Tibial artery (tissue), 4 donors: Measurements from ENCODE around the gene MYO5A.
"Not testable (repeated sequence)": the region's sequence is repeated elsewhere in the genome, so short reads cannot be mapped to it uniquely, and the experiment has no call there.

Experiments used
- DNase-seq, 2 donors: peaks; one replicate each; pipeline ENCODE4 v3.0.0-alpha.2; 2019
- H3K27ac ChIP-seq, 2 donors: fragments of 200-600 bp; sonication (generic) in 1 of 2; 1 replicate in 1 of 2; 2 replicates in 1 of 2; pipeline ENCODE4 v1.5.1; 2018 to 2019; ENCODE audit warnings: mild to moderate bottlenecking in 1 of 2
- H3K27me3 ChIP-seq, 2 donors: fragments of 200-600 bp; sonication (generic) in 1 of 2; one replicate each; pipeline versions ENCODE4 v1.5.1 to v1.6.0; 2016 to 2019
- H3K36me3 ChIP-seq, 3 donors: fragments of 200-600 bp; sonication (generic) in 2 of 3; one replicate each; pipeline ENCODE4 v1.5.1; 2016 to 2019; ENCODE audit warnings: mild to moderate bottlenecking in 2 of 3
- H3K4me1 ChIP-seq, 4 donors: fragments of 200-600 bp; sonication (generic) in 2 of 4; 1 replicate in 3 of 4; 2 replicates in 1 of 4; pipeline ENCODE4 v1.5.1; 2016 to 2019
- H3K4me3 ChIP-seq, 2 donors: fragments of 200-600 bp; sonication (generic) in 1 of 2; 1 replicate in 1 of 2; 2 replicates in 1 of 2; pipeline ENCODE4 v1.5.1; 2018 to 2019; ENCODE audit warnings: mild to moderate bottlenecking in 2 of 2
- H3K9me3 ChIP-seq, 3 donors: fragments of 200-600 bp; sonication (generic) in 1 of 3; one replicate each; pipeline ENCODE4 v1.5.1; 2016 to 2019
- intact Hi-C: fragments of 100-400 bp; cut with DNase I; formaldehyde crosslinking; loops from one replicate; pipeline ENCODE4 v1.15.0; 2023; ENCODE audit warnings: low total_unique reads
- TF ChIP-seq, protein P1 (sequence below), 2 experiments: fragments of 200-600 bp in 1 of 2; fragments of 450-650 bp in 1 of 2; IDR thresholded peaks; one replicate each; pipeline ENCODE4 v1.5.1; 2017 to 2019; ENCODE audit warnings: antibody characterized with exemption in 2 of 2, mild to moderate bottlenecking in 1 of 2, moderate library complexity in 1 of 2

MYO5A gene

DNA sequence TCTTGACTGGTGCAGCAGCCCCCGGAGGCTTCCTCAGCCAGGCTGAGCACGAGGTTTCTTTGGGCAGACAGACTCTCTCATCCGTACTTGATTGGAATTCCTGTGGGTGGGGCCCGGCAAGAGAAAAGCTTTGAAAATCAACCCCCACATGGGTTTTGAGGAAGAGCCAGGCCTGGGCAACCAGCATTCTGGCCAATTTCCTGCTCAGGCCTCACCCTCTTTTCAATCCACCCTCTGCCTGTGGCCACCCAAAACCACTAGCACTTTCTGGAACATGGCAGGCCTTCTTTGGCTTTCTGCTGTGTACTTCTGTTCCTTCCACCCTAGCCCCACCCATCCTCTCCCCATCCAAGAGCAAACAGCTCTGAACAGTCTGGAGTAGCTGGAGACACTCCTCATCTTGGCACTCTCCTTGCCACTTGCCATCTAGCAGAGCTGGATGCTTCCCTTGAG is 239.0 kb downstream of the MYO5A start:
- no peaks in the 10 kb centered on the region for H3K9me3 ChIP-seq
- no peak for DNase-seq
- TF ChIP-seq, protein P1, sequence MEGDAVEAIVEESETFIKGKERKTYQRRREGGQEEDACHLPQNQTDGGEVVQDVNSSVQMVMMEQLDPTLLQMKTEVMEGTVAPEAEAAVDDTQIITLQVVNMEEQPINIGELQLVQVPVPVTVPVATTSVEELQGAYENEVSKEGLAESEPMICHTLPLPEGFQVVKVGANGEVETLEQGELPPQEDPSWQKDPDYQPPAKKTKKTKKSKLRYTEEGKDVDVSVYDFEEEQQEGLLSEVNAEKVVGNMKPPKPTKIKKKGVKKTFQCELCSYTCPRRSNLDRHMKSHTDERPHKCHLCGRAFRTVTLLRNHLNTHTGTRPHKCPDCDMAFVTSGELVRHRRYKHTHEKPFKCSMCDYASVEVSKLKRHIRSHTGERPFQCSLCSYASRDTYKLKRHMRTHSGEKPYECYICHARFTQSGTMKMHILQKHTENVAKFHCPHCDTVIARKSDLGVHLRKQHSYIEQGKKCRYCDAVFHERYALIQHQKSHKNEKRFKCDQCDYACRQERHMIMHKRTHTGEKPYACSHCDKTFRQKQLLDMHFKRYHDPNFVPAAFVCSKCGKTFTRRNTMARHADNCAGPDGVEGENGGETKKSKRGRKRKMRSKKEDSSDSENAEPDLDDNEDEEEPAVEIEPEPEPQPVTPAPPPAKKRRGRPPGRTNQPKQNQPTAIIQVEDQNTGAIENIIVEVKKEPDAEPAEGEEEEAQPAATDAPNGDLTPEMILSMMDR (IDR thresholded peaks at IDR 0.05): no peak
- no peak overlapping the region for H3K4me3 ChIP-seq
- H3K36me3 ChIP-seq: no peaks in the 10 kb centered on the region
- peaks cover 0 to under 1% (median 0%) of the 10 kb centered on the region in 4 donors for H3K4me1 ChIP-seq
- peaks cover 0 to 20% of the 10 kb centered on the region in 2 donors for H3K27me3 ChIP-seq
- intact Hi-C loops: no loop called here
- H3K27ac ChIP-seq: no peak overlapping the region

DNA sequence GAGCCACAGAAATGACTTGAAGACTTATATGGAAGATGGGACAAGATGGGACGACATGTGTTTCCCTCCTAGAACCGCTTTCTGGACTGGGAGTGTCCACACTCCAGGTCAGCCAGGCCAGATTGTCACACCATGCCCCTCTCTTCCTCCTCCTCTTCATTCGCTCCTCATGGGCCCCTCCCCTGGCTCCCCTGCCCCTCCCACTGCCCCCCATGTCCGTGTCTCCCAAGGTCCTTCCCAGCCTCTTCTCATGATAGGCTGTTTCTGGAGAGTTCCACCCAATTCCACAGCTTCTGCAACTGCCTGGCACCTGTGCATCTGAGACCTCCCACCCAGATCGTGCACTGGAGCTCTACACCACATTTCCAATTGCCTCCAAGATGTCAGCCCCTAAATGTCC is 239.7 kb downstream of the MYO5A start:
- no peaks in the 10 kb centered on the region for H3K4me1 ChIP-seq
- intact Hi-C loops: no loop called here
- H3K4me3 ChIP-seq: no peak overlapping the region
- no peaks in the 10 kb centered on the region for H3K36me3 ChIP-seq
- H3K27ac ChIP-seq: no peak overlapping the region
- H3K27me3 ChIP-seq: peaks cover 0 to 16% of the 10 kb centered on the region in 2 donors
- DNase-seq: no peak
- TF ChIP-seq, protein P1 (IDR thresholded peaks at IDR 0.05): no peak
- no peaks in the 10 kb centered on the region for H3K9me3 ChIP-seq

DNA sequence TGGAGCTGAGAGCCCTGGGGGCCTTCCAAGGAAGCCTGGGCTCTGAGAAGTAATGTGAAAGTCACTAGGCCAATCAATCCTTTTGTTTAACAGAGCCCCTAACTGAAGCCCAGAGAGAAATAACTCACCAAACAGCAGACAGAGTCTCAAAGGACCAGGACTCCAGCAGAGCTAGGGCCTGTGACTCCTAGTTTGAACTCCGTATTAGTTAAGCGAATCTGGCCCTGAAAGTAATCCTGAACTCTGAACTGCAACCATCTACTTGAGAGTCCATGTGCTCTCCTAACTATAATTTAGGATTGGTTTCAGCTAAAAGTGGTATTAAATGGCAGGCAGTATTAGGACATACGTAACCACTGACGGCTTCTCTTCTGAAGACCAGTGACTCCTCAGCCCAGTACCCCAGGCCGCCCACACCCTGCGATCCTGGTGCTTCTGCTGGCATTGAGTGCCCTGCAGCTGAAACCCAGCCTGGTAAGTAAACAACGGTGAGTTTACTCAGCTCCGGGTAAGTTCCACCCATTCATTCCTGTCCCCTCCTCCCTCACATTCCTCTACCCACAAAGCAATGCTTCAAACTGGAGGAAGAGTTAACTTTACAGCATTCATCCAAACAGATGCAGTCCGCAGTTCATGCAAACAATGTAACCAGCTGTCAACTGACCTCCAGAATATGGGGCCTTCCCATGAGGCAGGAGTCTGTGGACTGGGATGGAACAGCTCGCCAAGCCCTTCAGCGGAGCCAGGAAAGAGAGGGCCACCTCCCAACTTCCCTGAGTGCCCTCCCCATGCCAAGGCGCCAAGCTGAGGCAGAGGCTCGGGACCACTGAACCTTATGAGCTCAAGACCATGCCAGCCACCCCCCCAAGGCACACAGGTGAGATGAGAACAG is 240.4 kb downstream of the MYO5A start:
- Histone ChIP-seq H3K9me3 (no peaks in the 10 kb centered on the region), H3K4me1 (no peaks in the 10 kb centered on the region), H3K27ac (no peak overlapping the region), H3K36me3 (no peaks in the 10 kb centered on the region), H3K27me3 (peaks cover 0 to 10% of the 10 kb centered on the region in 2 donors), H3K4me3 (no peak overlapping the region)
- TF ChIP-seq, protein P1 (IDR thresholded peaks at IDR 0.05): no peak
- no peak for DNase-seq
- intact Hi-C loops: no loop called here

DNA sequence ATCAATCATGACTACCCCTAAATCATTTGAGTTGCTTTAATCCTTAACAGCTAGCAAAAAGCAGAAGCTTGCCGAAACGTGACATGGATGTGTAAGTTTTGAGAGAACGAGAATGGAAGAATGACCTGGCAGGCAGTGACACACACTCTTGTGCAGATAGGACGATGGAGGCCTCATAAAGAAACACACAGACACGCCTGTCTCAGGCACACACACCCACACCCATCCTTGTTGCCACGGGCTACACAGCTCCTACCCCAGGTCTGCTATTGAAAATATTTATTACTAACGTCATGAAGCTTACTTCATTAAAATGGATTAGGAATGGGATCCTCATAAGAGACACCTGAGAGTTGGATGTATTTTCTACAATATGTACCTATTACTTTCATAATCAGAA is 241.6 kb downstream of the MYO5A start:
- H3K27ac ChIP-seq: no peak overlapping the region
- intact Hi-C loops: no loop called here
- TF ChIP-seq, protein P1 (IDR thresholded peaks at IDR 0.05): no peak
- H3K4me3 ChIP-seq: no peak overlapping the region
- no peaks in the 10 kb centered on the region for H3K4me1 ChIP-seq
- no peaks in the 10 kb centered on the region for H3K9me3 ChIP-seq
- H3K36me3 ChIP-seq: no peaks in the 10 kb centered on the region
- no peak for DNase-seq
- H3K27me3 ChIP-seq: peaks cover 0 to 5% of the 10 kb centered on the region in 2 donors

DNA sequence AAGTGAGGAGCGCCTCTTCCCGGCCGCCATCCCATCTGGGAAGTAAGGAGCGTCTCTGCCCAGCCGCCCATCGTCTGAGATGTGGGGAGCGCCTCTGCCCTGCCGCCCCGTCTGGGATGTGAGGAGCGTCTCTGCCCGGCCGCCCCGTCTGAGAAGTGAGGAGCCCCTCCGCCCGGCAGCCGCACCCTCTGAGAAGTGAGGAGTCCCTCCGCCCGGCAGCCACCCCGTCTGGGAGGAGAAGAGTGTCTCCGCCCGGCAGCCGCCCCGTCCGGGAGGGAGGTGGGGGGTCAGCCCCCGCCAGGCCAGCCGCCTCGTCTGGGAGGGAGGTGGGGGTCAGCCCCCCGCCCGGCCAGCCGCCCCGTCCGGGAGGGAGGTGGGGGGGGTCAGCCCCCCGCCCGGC is 242.7 kb downstream of the MYO5A start:
- H3K27ac ChIP-seq, H3K4me3 ChIP-seq, DNase-seq, H3K9me3 ChIP-seq, H3K4me1 ChIP-seq, intact Hi-C loops, H3K36me3 ChIP-seq, H3K27me3 ChIP-seq: not testable (repeated sequence)

DNA sequence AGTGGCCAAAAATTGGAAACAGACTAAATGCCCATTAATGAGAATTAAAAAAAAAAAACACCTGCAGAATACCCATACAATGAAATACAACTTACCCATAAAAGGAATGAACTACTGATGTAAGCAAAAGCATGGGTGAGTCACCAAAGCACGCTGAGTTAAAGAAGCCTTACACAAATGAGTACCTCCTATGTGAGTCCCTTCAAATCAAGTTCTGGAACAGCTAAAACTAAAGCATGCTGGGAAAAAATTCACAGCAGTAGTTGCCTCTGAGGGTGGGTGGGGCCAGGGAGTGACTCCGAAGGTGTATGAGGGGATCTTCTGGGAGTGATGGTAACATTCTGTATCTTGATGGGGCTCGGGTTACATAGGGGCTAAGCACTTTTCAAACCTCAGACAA is 244.5 kb downstream of the MYO5A start:
- H3K27me3 ChIP-seq: peaks cover 0 to 5% of the 10 kb centered on the region in 2 donors
- no peak for DNase-seq
- intact Hi-C loops: no loop called here
- H3K4me1 ChIP-seq: no peaks in the 10 kb centered on the region
- no peaks in the 10 kb centered on the region for H3K9me3 ChIP-seq
- TF ChIP-seq, protein P1 (IDR thresholded peaks at IDR 0.05): no peak
- no peak overlapping the region for H3K27ac ChIP-seq
- no peak overlapping the region for H3K4me3 ChIP-seq
- H3K36me3 ChIP-seq: no peaks in the 10 kb centered on the region
